MM.1S (cell line): ENCODE results near the gene PCYT1B.

Experiments
- DNase-seq: peaks from one replicate; pipeline ENCODE4 v3.0.0-alpha.2; 2015
- H2AFZ ChIP-seq: fragments of 300-600 bp; sonication (generic); 2 replicates; pipeline ENCODE4 v1.6.0; 2016; ENCODE audit warnings: antibody characterized with exemption, low read length
- H3F3A ChIP-seq: fragments of 300-600 bp; sonication (generic); 2 replicates; pipeline ENCODE4 v1.6.1; 2016; ENCODE audit warnings: mild to moderate bottlenecking, antibody characterized with exemption, low read length, moderate library complexity, mixed read lengths; ENCODE audit not compliant: insufficient read depth
- H3K27ac ChIP-seq: fragments of 300-600 bp; sonication (generic); 2 replicates; pipeline ENCODE4 v1.5.1; 2016; ENCODE audit warnings: mild to moderate bottlenecking, low read length
- H3K27me3 ChIP-seq: fragments of 300-600 bp; sonication (generic); replicated peaks from 2 replicates; pipeline ENCODE4 v1.6.0; 2016; ENCODE audit warnings: low read length; ENCODE audit not compliant: insufficient read depth
- H3K36me3 ChIP-seq: fragments of 300-600 bp; sonication (generic); replicated peaks from 2 replicates; pipeline ENCODE4 v1.6.1; 2016; ENCODE audit warnings: mild to moderate bottlenecking, low read length, mixed read lengths; ENCODE audit not compliant: insufficient read depth
- H3K4me1 ChIP-seq: fragments of 300-600 bp; sonication (generic); 2 replicates; pipeline ENCODE4 v1.6.1; 2016; ENCODE audit warnings: low read length, mixed read lengths
- H3K4me2 ChIP-seq: fragments of 300-600 bp; sonication (generic); 2 replicates; pipeline ENCODE4 v1.6.0; 2016; ENCODE audit warnings: low read depth, low read length
- H3K4me3 ChIP-seq: fragments of 300-600 bp; sonication (generic); 2 replicates; pipeline ENCODE4 v1.5.1; 2016; ENCODE audit warnings: low read length, mixed read lengths
- H3K79me2 ChIP-seq: fragments of 300-600 bp; sonication (generic); 2 replicates; pipeline ENCODE4 v1.6.1; 2016; ENCODE audit warnings: mixed run types, low read length, mixed read lengths
- H3K9ac ChIP-seq: fragments of 300-600 bp; sonication (generic); 2 replicates; pipeline ENCODE4 v1.6.1; 2016; ENCODE audit warnings: low read length, mixed read lengths
- H3K9me2 ChIP-seq: fragments of 300-600 bp; sonication (generic); replicated peaks from 2 replicates; pipeline ENCODE4 v1.6.1; 2016; ENCODE audit warnings: mild to moderate bottlenecking, low read length, mixed read lengths; ENCODE audit not compliant: insufficient read depth
- H3K9me3 ChIP-seq: fragments of 300-600 bp; sonication (generic); replicated peaks from 2 replicates; pipeline ENCODE4 v1.6.1; 2016; ENCODE audit warnings: mild to moderate bottlenecking, low read length, mixed read lengths; ENCODE audit not compliant: insufficient read depth
- H4K20me1 ChIP-seq: fragments of 300-600 bp; sonication (generic); 2 replicates; pipeline ENCODE4 v1.6.1; 2016; ENCODE audit warnings: mild to moderate bottlenecking, low read length, moderate library complexity, mixed read lengths; ENCODE audit not compliant: insufficient read depth
- EZH2 ChIP-seq: fragments of 300-600 bp; sonication (generic); optimal IDR thresholded peaks from 2 replicates; pipeline ENCODE3; 2017; ENCODE audit warnings: low read depth, mild to moderate bottlenecking, antibody characterized with exemption, low read length, mixed read lengths
- EZH2phosphoT487 ChIP-seq: fragments of 300-600 bp; sonication (generic); IDR thresholded peaks from 2 replicates; pipeline ENCODE4 v1.6.1; 2018; ENCODE audit warnings: antibody characterized with exemption, low read length
- TF ChIP-seq, protein P1 (sequence below): fragments of 300-600 bp; sonication (generic); IDR thresholded peaks from 2 replicates; pipeline ENCODE4 v1.5.1; 2016; ENCODE audit warnings: antibody characterized with exemption, low read length, mixed read lengths

Gene PCYT1B

DNA sequence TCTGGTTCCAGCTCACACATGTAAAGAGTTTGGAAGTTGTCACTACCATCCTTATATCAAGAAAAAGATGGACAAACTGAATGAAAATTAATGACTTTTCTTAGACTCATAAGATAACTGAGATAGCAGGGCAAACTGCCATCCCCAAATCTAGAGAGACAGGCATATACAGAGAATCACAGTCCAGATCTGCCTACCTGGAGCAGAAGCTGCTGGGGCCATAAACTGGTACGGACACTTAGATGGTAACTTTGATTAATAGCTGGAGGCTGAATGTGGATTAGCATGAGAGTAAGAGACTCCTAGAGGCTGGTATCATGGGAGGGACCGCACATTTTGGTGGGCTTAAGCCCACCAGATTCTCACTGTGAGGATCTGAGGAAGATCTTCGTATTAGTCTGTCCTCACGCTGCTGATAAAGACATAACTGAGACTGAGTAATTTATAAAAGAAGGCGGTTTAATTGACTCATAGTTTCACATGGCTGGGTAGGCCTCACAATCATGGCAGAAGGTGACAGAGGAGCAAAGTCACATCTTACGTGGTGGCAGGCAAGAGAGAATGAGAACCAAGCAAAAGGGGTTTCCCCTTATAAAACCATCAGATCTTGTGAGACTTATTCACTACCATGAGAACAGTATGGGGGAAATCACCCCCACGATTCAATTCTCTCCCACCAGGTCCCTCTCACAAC lies 35.7 kb upstream of the PCYT1B start:
- DNase-seq = no peak
- Histone ChIP-seq H3K4me3 (no peak overlapping the region), H2AFZ (no peak overlapping the region), H3K4me2 (no peak overlapping the region), H3K9me3 (no peaks in the 10 kb centered on the region), H3F3A (no peaks in the 10 kb centered on the region), H4K20me1 (no peaks in the 10 kb centered on the region), H3K9ac (no peak overlapping the region), H3K27ac (no peak overlapping the region), H3K4me1 (no peaks in the 10 kb centered on the region), H3K9me2 (no peaks in the 10 kb centered on the region), H3K36me3 (no peaks in the 10 kb centered on the region), H3K79me2 (no peaks in the 10 kb centered on the region), H3K27me3 (no peaks in the 10 kb centered on the region)
- TF ChIP-seq, protein P1, sequence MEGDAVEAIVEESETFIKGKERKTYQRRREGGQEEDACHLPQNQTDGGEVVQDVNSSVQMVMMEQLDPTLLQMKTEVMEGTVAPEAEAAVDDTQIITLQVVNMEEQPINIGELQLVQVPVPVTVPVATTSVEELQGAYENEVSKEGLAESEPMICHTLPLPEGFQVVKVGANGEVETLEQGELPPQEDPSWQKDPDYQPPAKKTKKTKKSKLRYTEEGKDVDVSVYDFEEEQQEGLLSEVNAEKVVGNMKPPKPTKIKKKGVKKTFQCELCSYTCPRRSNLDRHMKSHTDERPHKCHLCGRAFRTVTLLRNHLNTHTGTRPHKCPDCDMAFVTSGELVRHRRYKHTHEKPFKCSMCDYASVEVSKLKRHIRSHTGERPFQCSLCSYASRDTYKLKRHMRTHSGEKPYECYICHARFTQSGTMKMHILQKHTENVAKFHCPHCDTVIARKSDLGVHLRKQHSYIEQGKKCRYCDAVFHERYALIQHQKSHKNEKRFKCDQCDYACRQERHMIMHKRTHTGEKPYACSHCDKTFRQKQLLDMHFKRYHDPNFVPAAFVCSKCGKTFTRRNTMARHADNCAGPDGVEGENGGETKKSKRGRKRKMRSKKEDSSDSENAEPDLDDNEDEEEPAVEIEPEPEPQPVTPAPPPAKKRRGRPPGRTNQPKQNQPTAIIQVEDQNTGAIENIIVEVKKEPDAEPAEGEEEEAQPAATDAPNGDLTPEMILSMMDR = no peak
- TF ChIP-seq EZH2phosphoT487 (no peak), EZH2 (no peak)

DNA sequence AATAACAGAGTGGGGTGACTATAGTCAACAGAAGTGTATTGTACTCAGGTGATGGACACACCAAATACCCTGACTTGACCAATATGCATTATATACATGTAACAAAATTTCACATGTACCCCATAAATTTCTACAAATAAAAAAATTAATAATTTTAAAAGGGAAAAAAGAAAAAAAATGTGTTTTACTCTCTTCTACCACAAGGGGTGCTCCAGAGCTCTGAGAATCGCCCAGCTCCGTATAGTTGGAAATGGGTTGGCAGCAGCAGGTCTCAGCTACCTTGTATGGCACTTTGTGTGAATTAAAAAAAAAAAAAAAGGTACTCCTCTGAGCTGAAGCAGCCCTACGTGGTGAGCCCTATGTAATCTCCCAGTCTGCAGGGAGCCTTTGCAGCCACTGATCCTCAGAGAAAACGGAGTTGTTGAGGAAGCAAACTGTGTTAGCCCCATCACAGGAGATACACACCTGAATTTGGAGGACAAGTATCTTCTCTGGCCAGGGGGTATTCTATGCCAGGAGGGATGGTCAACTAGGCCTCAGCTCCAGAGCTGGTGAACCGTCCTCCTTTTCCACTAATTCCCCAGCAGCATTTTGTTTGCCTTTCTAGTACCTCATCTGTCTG lies 29.4 kb upstream of the PCYT1B start:
- Histone ChIP-seq H3K27me3 (no peaks in the 10 kb centered on the region), H3K4me2 (no peak overlapping the region), H3K9ac (no peak overlapping the region), H3K4me3 (no peak overlapping the region), H3K36me3 (no peaks in the 10 kb centered on the region), H3F3A (no peaks in the 10 kb centered on the region), H4K20me1 (no peaks in the 10 kb centered on the region), H3K4me1 (no peaks in the 10 kb centered on the region), H3K79me2 (no peaks in the 10 kb centered on the region), H3K27ac (no peak overlapping the region), H2AFZ (no peak overlapping the region), H3K9me2 (no peaks in the 10 kb centered on the region), H3K9me3 (no peaks in the 10 kb centered on the region)
- no peak for DNase-seq
- TF ChIP-seq, protein P1 = peak; percentile 25
- TF ChIP-seq EZH2 (no peak), EZH2phosphoT487 (no peak)

DNA sequence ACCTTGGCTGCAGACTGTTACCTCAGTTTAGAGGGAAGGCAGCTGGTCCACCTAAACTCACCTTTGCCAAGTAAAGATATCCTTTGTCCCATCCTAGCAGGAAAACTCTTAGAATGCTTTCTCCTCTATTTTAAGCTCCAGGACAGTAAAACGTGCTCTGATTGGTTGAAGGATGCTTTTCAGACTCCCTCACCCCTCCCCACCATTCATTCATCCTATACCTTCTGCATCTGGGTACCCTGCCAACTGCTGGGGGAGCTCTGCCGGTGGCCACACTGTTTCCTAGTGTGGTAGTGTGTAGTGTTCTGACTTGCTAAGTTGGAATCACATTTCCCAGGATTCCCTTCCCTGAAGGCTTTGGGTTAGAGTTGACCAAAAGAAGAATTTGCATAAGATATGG lies 26.3 kb upstream of the PCYT1B start:
- Histone ChIP-seq H3K9ac (no peak overlapping the region), H3F3A (no peaks in the 10 kb centered on the region), H2AFZ (no peak overlapping the region), H3K4me3 (no peak overlapping the region), H3K27ac (no peak overlapping the region), H4K20me1 (no peaks in the 10 kb centered on the region), H3K4me1 (no peaks in the 10 kb centered on the region), H3K36me3 (no peaks in the 10 kb centered on the region), H3K9me3 (no peaks in the 10 kb centered on the region), H3K4me2 (no peak overlapping the region), H3K27me3 (no peaks in the 10 kb centered on the region), H3K9me2 (no peaks in the 10 kb centered on the region), H3K79me2 (no peaks in the 10 kb centered on the region)
- no peak for DNase-seq
- no peak for TF ChIP-seq EZH2
- TF ChIP-seq, protein P1 = no peak
- no peak for TF ChIP-seq EZH2phosphoT487
